Type B pancreatic cell (in vitro differentiated cells): Measurements from ENCODE around the gene FMN1. TPM values are rescaled to one million over a fixed set of nuclear protein-coding genes. Genes with fewer than 3 reads are reported as not detected.

Experiments used
- DNase-seq: peaks from one replicate; pipeline ENCODE4 v3.0.0; 2021; ENCODE audit warnings: mixed read lengths; ENCODE audit not compliant: unreplicated experiment; ENCODE audit errors: extremely low spot score
- H3K27ac Mint-ChIP-seq: 2 replicates; pipeline ENCODE4 v1.8.0; 2021; ENCODE audit warnings: mild to moderate bottlenecking, mixed read lengths
- H3K27me3 Mint-ChIP-seq: 2 replicates; pipeline ENCODE4 v1.8.0; 2021; ENCODE audit warnings: mixed read lengths
- H3K36me3 Mint-ChIP-seq: 2 replicates; pipeline ENCODE4 v1.8.0; 2021; ENCODE audit warnings: mixed read lengths
- H3K4me1 Mint-ChIP-seq: one replicate; pipeline ENCODE4 v1.8.0; 2021; ENCODE audit warnings: mixed read lengths; ENCODE audit not compliant: unreplicated experiment
- H3K4me3 Mint-ChIP-seq: 2 replicates; pipeline ENCODE4 v1.8.0; 2021; ENCODE audit warnings: mild to moderate bottlenecking, mixed read lengths
- H3K9me3 Mint-ChIP-seq: 2 replicates; pipeline ENCODE4 v1.8.0; 2021; ENCODE audit warnings: mixed read lengths
- CTCF ChIP-seq: fragments of 200-600 bp; sonication (generic); conservative IDR thresholded peaks from 2 replicates; pipeline ENCODE4 v1.5.0; 2021; ENCODE audit warnings: antibody characterized with exemption, mild to moderate bottlenecking
- long read RNA-seq: library from polyadenylated mRNA; unstranded; transcript quantifications from one replicate; pipeline ENCODE4 v2.0.0, GENCODE V29; 2020
- total RNA-seq: library from RNA; stranded (reverse); gene quantifications from 2 replicates; pipeline ENCODE4 v1.2.1, GENCODE V29; 2021; ENCODE audit warnings: low replicate concordance

FMN1 gene
- 15.8 and 22.1 TPM in 2 replicates for total RNA-seq
- long read RNA-seq, full-length matches to known transcripts, result 23 of 30 reads
- long read RNA-seq, partial matches to known transcripts, result 3 of 30 reads
- long read RNA-seq, other reads (novel, unspliced or antisense), result 4 of 30 reads

GRCh38 chr15:33194704-33195670 is at the start of gene FMN1:
FMN1 (minus strand) TSS chr15:33194714; CDS start chr15:33154914, 39,800 bp downstream.
- peak within 1 kb of the TSS; percentile 64 for H3K27ac Mint-ChIP-seq
- peak; percentile 94 for DNase-seq
- peaks cover 5% of the 10 kb centered on the region for H3K4me1 Mint-ChIP-seq
- H3K4me3 Mint-ChIP-seq, result peak within 1 kb of the TSS; percentile 86
- no peak for TF ChIP-seq CTCF
- no peaks in the 10 kb centered on the region for H3K9me3 Mint-ChIP-seq
- no peaks in the 10 kb centered on the region for H3K36me3 Mint-ChIP-seq
- H3K27me3 Mint-ChIP-seq, result peaks cover 38% of the 10 kb centered on the region

GRCh38 chr15:33243869-33244268 is 49.4 kb upstream of the FMN1 start:
- Mint-ChIP-seq H3K9me3 (no peaks in the 10 kb centered on the region), H3K4me1 (peaks cover 23% of the 10 kb centered on the region), H3K27ac (no peak overlapping the region), H3K4me3 (no peak overlapping the region), H3K36me3 (no peaks in the 10 kb centered on the region), H3K27me3 (peaks cover 6% of the 10 kb centered on the region)
- no peak for DNase-seq
- TF ChIP-seq CTCF, result no peak

GRCh38 chr15:33243393-33243792 is 48.9 kb upstream of the FMN1 start:
- no peaks in the 10 kb centered on the region for H3K9me3 Mint-ChIP-seq
- DNase-seq, result no peak
- peaks cover 6% of the 10 kb centered on the region for H3K27me3 Mint-ChIP-seq

GRCh38 chr15:33242669-33243191 is 48.2 kb upstream of the FMN1 start:
- no peak for DNase-seq
- H3K4me1 Mint-ChIP-seq, result peaks cover 23% of the 10 kb centered on the region
- H3K9me3 Mint-ChIP-seq, result no peaks in the 10 kb centered on the region
- H3K36me3 Mint-ChIP-seq, result no peaks in the 10 kb centered on the region
- peak; percentile 72 for TF ChIP-seq CTCF
- peaks cover 4% of the 10 kb centered on the region for H3K27me3 Mint-ChIP-seq
- peak overlapping the region; percentile 86 for H3K27ac Mint-ChIP-seq
- peak overlapping the region; percentile 46 for H3K4me3 Mint-ChIP-seq

More at GRCh38 chr15:33243393-33243792, 48.9 kb upstream of the FMN1 start:
- TF ChIP-seq CTCF, result no peak
- H3K4me3 Mint-ChIP-seq, result no peak overlapping the region
- H3K36me3 Mint-ChIP-seq, result no peaks in the 10 kb centered on the region
- H3K27ac Mint-ChIP-seq, result no peak overlapping the region
- peaks cover 23% of the 10 kb centered on the region for H3K4me1 Mint-ChIP-seq

- TF ChIP-seq CTCF, result no peak
- Mint-ChIP-seq H3K27ac (peak overlapping the region; percentile 86), H3K9me3 (no peaks in the 10 kb centered on the region), H3K27me3 (peaks cover 3% of the 10 kb centered on the region), H3K4me3 (peak overlapping the region; percentile 46), H3K4me1 (peaks cover 23% of the 10 kb centered on the region), H3K36me3 (no peaks in the 10 kb centered on the region)
- no peak for DNase-seq
Observed at GRCh38 chr15:33242165-33242564, 47.7 kb upstream of the FMN1 start.
